Vagina (tissue), 2 donors: ENCODE data around the gene PDK2.

Source experiments
- CTCF ChIP-seq, 3 experiments: fragments of 450-650 bp in 2 of 3; fragments of 200-600 bp in 1 of 3; sonication (generic) in 1 of 3; IDR thresholded peaks; one replicate each; pipeline ENCODE4 v1.5.1; 2017 to 2019; ENCODE audit warnings: antibody characterized with exemption in 3 of 3, mild to moderate bottlenecking in 2 of 3, moderate library complexity in 2 of 3
- POLR2AphosphoS5 ChIP-seq, 2 donors: sonication (generic); formaldehyde crosslinking; IDR thresholded peaks; one replicate each; pipeline ENCODE4 v1.9.0; 2017; ENCODE audit warnings: antibody characterized with exemption in 2 of 2, mild to moderate bottlenecking in 2 of 2, low read depth in 1 of 2; ENCODE audit not compliant: insufficient read depth in 1 of 2

- TF ChIP-seq POLR2AphosphoS5 (IDR thresholded peaks at IDR 0.05; ENCODE audit: insufficient read depth in 1 of 2, low read depth in 1 of 2) (no peak), CTCF (IDR thresholded peaks at IDR 0.05) (no peak)
These were observed 3.4 kb downstream of the PDK2 start for GRCh38 chr17:50098583-50098982.
